C4-2B (cell line): ENCODE data around the gene B4GALT5.

Experiments
- ZFX ChIP-seq: fragments of 450-650 bp; IDR thresholded peaks from 2 replicates; pipeline ENCODE4 v1.6.1; 2017
- TF ChIP-seq, protein P1 (sequence below): fragments of 450-650 bp; conservative IDR thresholded peaks from 2 replicates; pipeline ENCODE4 v1.5.1; 2017; ENCODE audit warnings: mild to moderate bottlenecking

DNA sequence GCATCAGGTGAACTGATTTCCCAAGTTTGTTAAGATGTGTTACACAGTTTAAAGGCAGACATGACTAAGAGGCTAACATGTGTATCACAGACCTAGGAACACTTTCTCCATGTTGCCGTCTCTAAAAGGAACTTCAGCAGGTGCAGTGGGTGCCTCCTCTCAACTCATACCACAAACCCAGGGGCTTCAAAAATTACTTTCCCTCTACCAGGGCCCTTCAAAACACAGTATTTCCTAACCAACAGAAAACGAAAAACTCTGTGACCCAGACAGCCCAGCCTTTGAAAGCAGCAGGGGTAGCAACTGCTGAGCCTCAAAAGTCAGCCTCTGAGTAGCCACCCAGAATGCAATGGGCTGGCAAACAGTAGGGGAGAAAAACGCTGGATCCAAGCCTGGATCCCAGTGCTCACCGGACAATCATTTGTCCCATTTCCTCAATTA lies 28.5 kb downstream of the B4GALT5 start:
- no peak for TF ChIP-seq ZFX
- TF ChIP-seq, protein P1, sequence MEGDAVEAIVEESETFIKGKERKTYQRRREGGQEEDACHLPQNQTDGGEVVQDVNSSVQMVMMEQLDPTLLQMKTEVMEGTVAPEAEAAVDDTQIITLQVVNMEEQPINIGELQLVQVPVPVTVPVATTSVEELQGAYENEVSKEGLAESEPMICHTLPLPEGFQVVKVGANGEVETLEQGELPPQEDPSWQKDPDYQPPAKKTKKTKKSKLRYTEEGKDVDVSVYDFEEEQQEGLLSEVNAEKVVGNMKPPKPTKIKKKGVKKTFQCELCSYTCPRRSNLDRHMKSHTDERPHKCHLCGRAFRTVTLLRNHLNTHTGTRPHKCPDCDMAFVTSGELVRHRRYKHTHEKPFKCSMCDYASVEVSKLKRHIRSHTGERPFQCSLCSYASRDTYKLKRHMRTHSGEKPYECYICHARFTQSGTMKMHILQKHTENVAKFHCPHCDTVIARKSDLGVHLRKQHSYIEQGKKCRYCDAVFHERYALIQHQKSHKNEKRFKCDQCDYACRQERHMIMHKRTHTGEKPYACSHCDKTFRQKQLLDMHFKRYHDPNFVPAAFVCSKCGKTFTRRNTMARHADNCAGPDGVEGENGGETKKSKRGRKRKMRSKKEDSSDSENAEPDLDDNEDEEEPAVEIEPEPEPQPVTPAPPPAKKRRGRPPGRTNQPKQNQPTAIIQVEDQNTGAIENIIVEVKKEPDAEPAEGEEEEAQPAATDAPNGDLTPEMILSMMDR = no peak
